Activated CD4-positive, alpha-beta T cell treated with anti-CD3 and anti-CD28 coated beads, Interleukin-2, amount 10 ng/mL, durations not matched to agents 24 days and 14 days (primary cell): ENCODE results near the gene CEP63. TPM values are rescaled to one million over a fixed set of nuclear protein-coding genes. Genes with fewer than 3 reads are reported as not detected.
A peak's percentile ranks its signal among the peaks of the same experiment; 100 is the strongest.

Experiments used
- DNase-seq: peaks from one replicate; pipeline ENCODE4 v3.0.0; 2022
- H3K27ac Mint-ChIP-seq: one replicate; pipeline ENCODE4 v1.8.0; 2022; ENCODE audit warnings: mild to moderate bottlenecking, mixed read lengths
- H3K27me3 Mint-ChIP-seq: one replicate; pipeline ENCODE4 v1.8.0; 2022; ENCODE audit warnings: mixed read lengths
- H3K36me3 Mint-ChIP-seq: one replicate; pipeline ENCODE4 v1.8.0; 2022; ENCODE audit warnings: low read depth, mild to moderate bottlenecking, mixed read lengths
- H3K4me1 Mint-ChIP-seq: one replicate; pipeline ENCODE4 v1.8.0; 2021; ENCODE audit warnings: mixed read lengths
- H3K4me3 Mint-ChIP-seq: one replicate; pipeline ENCODE4 v1.8.0; 2022; ENCODE audit warnings: mild to moderate bottlenecking, moderate library complexity, mixed read lengths
- H3K9me3 Mint-ChIP-seq: one replicate; pipeline ENCODE4 v1.8.0; 2021; ENCODE audit warnings: mixed read lengths
- intact Hi-C: fragments of 100-400 bp; cut with micrococcal nuclease; formaldehyde crosslinking; loops from one replicate; pipeline ENCODE4 v1.15.1; 2023
- total RNA-seq: library from RNA; stranded (reverse); gene quantifications from 2 replicates; pipeline ENCODE4 v1.2.3, GENCODE V29; 2022

Gene CEP63
- 18.6 and 20.5 TPM in 2 replicates for total RNA-seq

- Mint-ChIP-seq H3K4me1 (peaks cover 38% of the 10 kb centered on the region), H3K27ac (peak within 1 kb of the TSS; percentile 98), H3K27me3 (no peaks in the 10 kb centered on the region), H3K9me3 (no peaks in the 10 kb centered on the region), H3K4me3 (peak within 1 kb of the TSS; percentile 85), H3K36me3 (peaks cover 15% of the 10 kb centered on the region)
- intact Hi-C loops = loop anchor here (1.0 to 10.0 kb wide), 9 partner anchors 236 to 1763 kb away; partner anchors contain the start of genes CDV3, MSL2, NPHP3 and RYK
- DNase-seq = peak; percentile 97
Measured at GRCh38 chr3:134485718-134486576, at the start of gene CEP63, which contains the start of gene ANAPC13. Gene CEP63 (plus strand): TSS chr3:134486057. CDS start chr3:134495321, 9,264 bp downstream. Gene ANAPC13 (minus strand): TSS chr3:134485985. CDS start chr3:134482904, 3,081 bp downstream.

DNA sequence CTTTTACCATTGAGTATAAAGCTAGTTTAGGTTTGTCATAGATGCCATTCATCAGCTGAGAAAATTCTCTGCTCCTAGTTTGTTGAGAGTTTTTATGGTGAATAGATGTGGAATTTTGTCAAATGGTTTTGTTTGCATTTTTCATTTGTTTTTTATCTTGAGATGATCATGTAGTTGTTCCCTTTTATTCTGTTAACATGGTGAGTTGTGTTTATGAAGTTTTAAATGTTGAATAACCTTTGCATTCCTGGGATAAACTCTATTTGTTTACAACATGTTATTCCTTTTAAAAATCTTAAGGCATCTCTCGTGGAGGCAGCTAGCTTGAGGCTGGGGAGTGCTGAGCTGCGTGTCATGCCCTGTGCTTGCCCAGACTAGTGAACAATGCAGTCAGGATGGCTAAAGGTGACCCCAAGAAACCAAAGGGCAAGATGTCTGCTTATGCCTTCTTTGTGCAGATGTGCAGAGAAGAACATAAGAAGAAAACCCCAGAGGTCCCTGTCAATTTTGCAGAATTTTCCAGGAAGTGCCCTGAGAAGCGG, 48.6 kb upstream of the CEP63 start:
- H3K27me3 Mint-ChIP-seq = peaks cover 26% of the 10 kb centered on the region
- intact Hi-C loops = no loop called here
- H3K9me3 Mint-ChIP-seq = no peaks in the 10 kb centered on the region
- peak; percentile 30 for DNase-seq
- no peaks in the 10 kb centered on the region for H3K4me1 Mint-ChIP-seq
- no peak overlapping the region for H3K4me3 Mint-ChIP-seq
- H3K27ac Mint-ChIP-seq = no peak overlapping the region
- no peaks in the 10 kb centered on the region for H3K36me3 Mint-ChIP-seq

DNA sequence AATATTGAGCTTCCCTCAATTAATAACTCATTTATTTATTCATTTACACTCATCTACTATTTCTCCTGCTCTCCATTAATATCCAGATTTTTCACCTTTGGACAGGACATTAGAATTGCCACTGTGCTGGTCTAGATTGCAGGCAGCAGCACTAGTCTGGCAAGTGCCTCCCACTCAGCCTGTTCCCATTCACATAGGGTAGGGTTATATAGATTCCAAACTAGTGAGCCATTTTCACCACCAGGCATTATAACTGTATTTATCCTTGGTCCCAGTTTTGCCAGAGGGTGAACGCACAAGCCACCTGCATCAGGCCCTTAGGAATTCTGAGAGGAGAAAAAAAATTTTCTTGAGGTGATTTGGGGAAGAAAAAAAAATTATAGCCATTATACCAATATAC, 44.5 kb upstream of the CEP63 start:
- no peak overlapping the region for H3K27ac Mint-ChIP-seq
- DNase-seq = no peak
- H3K36me3 Mint-ChIP-seq = no peaks in the 10 kb centered on the region
- no peak overlapping the region for H3K4me3 Mint-ChIP-seq
- H3K9me3 Mint-ChIP-seq = no peaks in the 10 kb centered on the region
- peaks cover 23% of the 10 kb centered on the region for H3K27me3 Mint-ChIP-seq
- H3K4me1 Mint-ChIP-seq = no peaks in the 10 kb centered on the region
- intact Hi-C loops = no loop called here

DNA sequence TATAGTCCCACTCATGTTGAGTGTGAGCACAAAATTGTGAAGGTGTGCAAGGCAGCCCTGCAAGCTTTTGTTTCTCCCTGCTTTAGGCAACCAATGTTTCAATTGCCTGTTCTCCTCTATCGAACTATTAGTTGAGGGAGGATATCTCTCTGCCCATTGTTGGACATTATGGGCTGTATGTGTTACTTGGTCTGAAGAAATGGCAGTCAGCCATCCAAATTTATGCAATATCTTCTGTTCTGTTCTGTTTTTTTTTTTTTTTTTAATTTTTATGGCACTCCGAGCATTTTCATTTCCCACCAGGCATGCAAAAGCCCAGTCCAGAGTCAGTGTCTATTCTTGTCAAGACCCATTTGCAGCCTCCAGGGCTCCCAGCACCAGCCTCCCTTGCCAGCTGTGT, 44.0 kb upstream of the CEP63 start:
- no peaks in the 10 kb centered on the region for H3K9me3 Mint-ChIP-seq
- no peak overlapping the region for H3K27ac Mint-ChIP-seq
- H3K36me3 Mint-ChIP-seq = no peaks in the 10 kb centered on the region
- H3K27me3 Mint-ChIP-seq = peaks cover 23% of the 10 kb centered on the region
- intact Hi-C loops = no loop called here
- DNase-seq = no peak
- H3K4me1 Mint-ChIP-seq = no peaks in the 10 kb centered on the region
- H3K4me3 Mint-ChIP-seq = no peak overlapping the region

DNA sequence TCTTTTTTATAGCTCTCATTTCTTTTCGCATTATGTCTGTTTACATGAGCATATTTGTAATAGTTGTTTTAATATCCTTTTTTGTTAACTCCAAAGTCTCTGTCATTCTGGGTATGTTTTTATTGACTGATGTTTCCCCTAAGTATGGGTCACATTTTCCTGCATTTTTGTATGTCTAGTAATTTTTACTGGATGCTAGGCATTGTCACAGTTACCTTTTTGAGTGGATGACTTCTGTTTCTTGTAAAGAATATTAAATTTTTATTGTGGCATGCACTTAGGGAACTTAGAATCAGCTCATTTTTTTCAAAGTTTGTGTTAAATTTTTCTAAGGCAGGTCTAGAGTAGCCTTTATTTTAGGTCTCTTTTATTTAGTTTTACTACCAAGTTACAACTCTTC, 40.8 kb upstream of the CEP63 start:
- H3K27me3 Mint-ChIP-seq = peaks cover 13% of the 10 kb centered on the region

DNA sequence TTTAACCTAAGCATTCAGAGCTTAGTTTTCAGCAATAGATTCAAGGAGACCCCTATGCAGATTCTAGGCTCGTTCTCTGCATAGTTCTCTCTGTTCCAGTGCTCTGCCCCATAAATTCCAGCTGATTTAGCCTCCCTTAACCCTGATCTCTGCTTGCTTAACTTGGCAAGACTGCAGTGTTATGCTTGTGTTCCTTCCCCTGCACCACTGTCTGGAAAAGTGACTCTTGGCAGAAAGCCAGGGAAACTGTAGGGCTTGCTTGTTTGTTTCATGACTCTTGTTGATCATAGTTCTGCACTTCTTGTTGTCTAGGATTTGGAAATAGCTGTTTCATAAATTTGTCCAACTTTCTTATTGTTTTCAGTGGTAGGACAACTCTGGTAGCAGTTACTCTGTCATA, 40.2 kb upstream of the CEP63 start:
- no peak overlapping the region for H3K27ac Mint-ChIP-seq

More for the DNA sequence above, 40.8 kb upstream of the CEP63 start:
- intact Hi-C loops = no loop called here
- no peak for DNase-seq
- Mint-ChIP-seq H3K27ac (no peak overlapping the region), H3K4me3 (no peak overlapping the region), H3K4me1 (no peaks in the 10 kb centered on the region), H3K9me3 (no peaks in the 10 kb centered on the region), H3K36me3 (no peaks in the 10 kb centered on the region)

DNA sequence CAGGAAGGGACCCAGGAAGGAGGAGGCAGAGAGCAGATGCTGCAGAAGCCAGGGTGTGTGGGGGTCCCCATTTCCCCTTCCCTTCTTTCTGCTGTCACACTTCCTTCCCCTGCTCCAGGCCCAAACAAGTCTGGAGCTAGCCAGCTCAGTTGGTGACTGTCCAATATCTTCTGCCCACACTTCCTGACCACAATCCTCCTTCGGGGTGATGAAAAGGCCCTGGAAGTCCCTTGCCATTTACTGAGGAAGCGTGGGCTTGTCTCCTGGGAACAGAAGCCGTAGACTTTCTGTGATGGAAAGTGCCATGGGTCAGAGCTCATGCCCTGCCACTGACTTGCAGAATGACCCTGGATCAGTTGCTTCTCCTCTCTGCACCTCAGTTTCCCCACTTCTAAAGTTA, 39.1 kb upstream of the CEP63 start:
- Mint-ChIP-seq H3K27me3 (peaks cover 10% of the 10 kb centered on the region), H3K4me3 (no peak overlapping the region), H3K36me3 (no peaks in the 10 kb centered on the region), H3K27ac (no peak overlapping the region), H3K4me1 (no peaks in the 10 kb centered on the region), H3K9me3 (no peaks in the 10 kb centered on the region)
- intact Hi-C loops = no loop called here
- no peak for DNase-seq

More for the DNA sequence above, 40.2 kb upstream of the CEP63 start:
- no peaks in the 10 kb centered on the region for H3K36me3 Mint-ChIP-seq
- H3K4me3 Mint-ChIP-seq = no peak overlapping the region
- no peaks in the 10 kb centered on the region for H3K4me1 Mint-ChIP-seq
- DNase-seq = no peak
- intact Hi-C loops = no loop called here
- H3K9me3 Mint-ChIP-seq = no peaks in the 10 kb centered on the region
- H3K27me3 Mint-ChIP-seq = peaks cover 13% of the 10 kb centered on the region

DNA sequence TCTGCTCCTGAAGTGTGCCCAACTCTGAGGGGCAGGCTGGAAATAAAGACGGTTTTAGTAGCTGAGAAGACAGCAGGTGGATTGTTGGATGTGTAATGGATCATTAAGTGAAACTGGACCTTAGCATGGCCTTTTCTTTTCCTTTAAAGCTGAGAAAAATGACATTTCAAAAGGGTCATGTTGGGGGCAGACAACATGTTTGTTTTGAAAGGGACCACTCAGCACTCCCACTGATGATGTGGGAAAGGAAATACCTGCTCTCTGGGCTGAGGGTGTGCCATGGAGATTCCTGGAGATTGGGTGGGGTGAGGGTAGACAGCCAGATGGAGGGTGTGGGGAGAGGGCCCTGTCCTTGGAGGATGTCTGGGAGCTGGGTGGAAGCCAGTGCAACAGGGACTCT, 38.5 kb upstream of the CEP63 start:
- Mint-ChIP-seq H3K4me1 (no peaks in the 10 kb centered on the region), H3K36me3 (no peaks in the 10 kb centered on the region), H3K9me3 (no peaks in the 10 kb centered on the region), H3K27me3 (peaks cover 11% of the 10 kb centered on the region), H3K27ac (no peak overlapping the region), H3K4me3 (no peak overlapping the region)
- no peak for DNase-seq
- intact Hi-C loops = no loop called here

GRCh38 chr3:134448664-134449063, 37.2 kb upstream of the CEP63 start:
- Mint-ChIP-seq H3K27me3 (peaks cover 20% of the 10 kb centered on the region), H3K4me1 (no peaks in the 10 kb centered on the region), H3K27ac (no peak overlapping the region), H3K9me3 (no peaks in the 10 kb centered on the region), H3K4me3 (no peak overlapping the region), H3K36me3 (no peaks in the 10 kb centered on the region)
- intact Hi-C loops = no loop called here
- no peak for DNase-seq

DNA sequence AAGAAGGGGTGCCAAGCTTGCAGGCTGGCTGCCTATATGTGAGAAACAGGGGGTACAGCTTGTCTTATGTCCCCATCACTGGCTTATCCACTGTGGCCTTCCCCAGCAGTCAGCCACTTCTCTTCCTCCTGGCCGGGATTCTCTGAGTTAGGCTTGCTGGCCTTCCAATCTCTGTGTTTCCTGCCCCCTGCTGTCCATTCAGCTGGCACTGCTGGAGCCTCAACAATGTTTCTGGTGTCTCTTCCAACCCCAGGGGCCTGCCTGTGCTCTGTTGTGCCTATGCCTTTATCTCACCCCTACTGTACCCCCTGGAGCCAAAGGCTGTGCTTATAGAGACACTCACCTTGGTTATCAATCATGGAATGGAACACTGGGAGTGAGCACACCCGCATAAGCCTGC, 36.6 kb upstream of the CEP63 start:
- Mint-ChIP-seq H3K27ac (no peak overlapping the region), H3K27me3 (peaks cover 21% of the 10 kb centered on the region), H3K4me1 (no peaks in the 10 kb centered on the region), H3K4me3 (no peak overlapping the region), H3K36me3 (no peaks in the 10 kb centered on the region), H3K9me3 (no peaks in the 10 kb centered on the region)
- intact Hi-C loops = no loop called here
- DNase-seq = no peak

DNA sequence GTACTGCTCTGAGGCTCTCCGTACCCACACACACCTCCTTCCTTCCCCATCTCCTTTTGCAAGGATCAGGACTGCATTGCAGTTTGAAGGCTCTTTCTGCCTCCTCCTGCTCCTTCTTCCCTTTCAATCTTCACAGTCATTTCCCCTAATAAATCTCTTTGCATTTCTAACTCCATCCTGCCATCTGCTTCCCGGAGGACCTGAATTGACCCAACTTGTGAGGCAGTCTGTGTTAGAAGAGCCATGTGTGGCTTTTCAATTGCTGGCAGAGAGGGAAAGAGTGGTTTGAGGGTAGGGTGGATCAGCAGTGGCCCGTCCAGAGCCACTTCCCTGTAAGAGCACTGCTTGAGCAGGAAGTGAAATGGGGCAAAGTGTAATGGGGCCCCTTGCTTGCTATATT, 35.9 kb upstream of the CEP63 start:
- H3K36me3 Mint-ChIP-seq = no peaks in the 10 kb centered on the region
- DNase-seq = no peak
- no peaks in the 10 kb centered on the region for H3K9me3 Mint-ChIP-seq
- H3K4me1 Mint-ChIP-seq = no peaks in the 10 kb centered on the region
- H3K27me3 Mint-ChIP-seq = peaks cover 19% of the 10 kb centered on the region
- intact Hi-C loops = no loop called here
- H3K27ac Mint-ChIP-seq = no peak overlapping the region
- H3K4me3 Mint-ChIP-seq = no peak overlapping the region

GRCh38 chr3:134453631-134454030, 32.2 kb upstream of the CEP63 start:
- Mint-ChIP-seq H3K4me1 (no peaks in the 10 kb centered on the region), H3K36me3 (no peaks in the 10 kb centered on the region), H3K27ac (no peak overlapping the region), H3K4me3 (no peak overlapping the region), H3K27me3 (peaks cover 18% of the 10 kb centered on the region), H3K9me3 (no peaks in the 10 kb centered on the region)
- DNase-seq = peak; percentile 27
- intact Hi-C loops = no loop called here

DNA sequence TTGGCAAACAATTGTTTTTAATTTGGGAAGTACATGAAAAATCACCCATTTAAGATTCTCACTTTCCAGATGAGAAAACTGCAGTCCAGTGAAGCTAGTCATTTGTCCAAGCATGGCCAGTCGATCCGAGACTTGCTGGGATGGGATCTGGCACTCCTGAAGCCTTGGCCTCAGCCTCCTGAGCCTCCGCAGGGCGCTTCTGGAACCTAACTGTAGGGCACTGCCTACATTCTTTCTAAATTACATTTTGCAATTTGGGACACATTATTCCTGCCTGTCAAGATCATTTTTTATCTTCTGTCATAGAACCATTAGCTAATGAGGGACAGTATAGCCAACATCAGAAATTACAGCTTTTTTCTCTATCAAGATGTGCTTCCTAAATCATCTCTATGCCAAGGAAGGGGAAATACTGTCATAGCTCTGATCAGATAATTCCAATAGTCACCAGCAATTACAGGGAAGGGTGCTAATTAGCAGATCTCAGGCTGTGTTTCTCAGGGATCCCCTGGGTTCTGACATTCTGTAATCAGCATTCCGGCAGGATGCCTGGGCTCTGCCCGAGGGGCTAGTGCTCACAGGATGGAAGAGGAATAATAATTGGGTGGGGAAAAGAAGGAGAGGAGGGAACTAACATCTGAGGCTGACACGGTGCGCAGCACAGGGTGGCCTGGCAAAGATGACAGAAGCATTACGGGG, 28.3 kb upstream of the CEP63 start:
- Mint-ChIP-seq H3K27me3 (peaks cover 25% of the 10 kb centered on the region), H3K36me3 (no peaks in the 10 kb centered on the region), H3K4me3 (no peak overlapping the region), H3K4me1 (no peaks in the 10 kb centered on the region), H3K9me3 (no peaks in the 10 kb centered on the region), H3K27ac (no peak overlapping the region)
- DNase-seq = peak; percentile 28
- intact Hi-C loops = no loop called here

- Mint-ChIP-seq H3K27ac (no peak overlapping the region), H3K36me3 (no peaks in the 10 kb centered on the region), H3K4me1 (no peaks in the 10 kb centered on the region), H3K4me3 (no peak overlapping the region), H3K9me3 (no peaks in the 10 kb centered on the region), H3K27me3 (peaks cover 20% of the 10 kb centered on the region)
- peak; percentile 8 for DNase-seq
- intact Hi-C loops = no loop called here
Measured at GRCh38 chr3:134458406-134458945, 27.4 kb upstream of the CEP63 start.
